Esophagus squamous epithelium (tissue), 5 donors: ENCODE results near the gene SPTY2D1. TPM values are rescaled to one million over a fixed set of nuclear protein-coding genes. Genes with fewer than 3 reads are reported as not detected.

ENCODE experiments used
- DNase-seq: peaks from one replicate; lab custom pipeline; 2025; lab: John Stamatoyannopoulos, UW
- H3K27ac ChIP-seq, 4 donors: fragments of 200-600 bp; sonication (generic); one replicate each; pipeline ENCODE4 v1.5.1; 2016 to 2019; ENCODE audit warnings: mild to moderate bottlenecking in 1 of 4
- H3K27me3 ChIP-seq, 4 donors: fragments of 200-600 bp; sonication (generic); 1 replicate in 3 of 4; 2 replicates in 1 of 4; pipeline versions ENCODE4 v1.5.1 to v1.6.0; 2017 to 2021; ENCODE audit warnings: antibody characterized with exemption in 1 of 4
- H3K36me3 ChIP-seq, 3 donors: fragments of 200-600 bp; sonication (generic); one replicate each; pipeline ENCODE4 v1.5.1; 2016 to 2019
- H3K4me1 ChIP-seq, 3 donors: fragments of 200-600 bp; sonication (generic); one replicate each; pipeline ENCODE4 v1.5.1; 2017 to 2019
- H3K4me3 ChIP-seq, 4 donors: fragments of 200-600 bp; sonication (generic); 1 replicate in 3 of 4; 2 replicates in 1 of 4; pipeline ENCODE4 v1.5.1; 2016 to 2019; ENCODE audit warnings: mild to moderate bottlenecking in 2 of 4, moderate library complexity in 1 of 4
- H3K9me3 ChIP-seq, 3 donors: fragments of 200-600 bp; sonication (generic); one replicate each; pipeline ENCODE4 v1.5.1; 2016 to 2019
- POLR2A ChIP-seq, 4 donors: fragments of 450-650 bp; IDR thresholded peaks; one replicate each; pipeline ENCODE4 v1.6.1; 2017; ENCODE audit warnings: antibody characterized with exemption in 4 of 4, mild to moderate bottlenecking in 4 of 4, moderate library complexity in 3 of 4
- WGBS, 2 donors: methylation state at CpG; one replicate each; pipeline ENCODE4 v1.1.5; 2018; 5-methylcytosine and 5-hydroxymethylcytosine counted together
- intact Hi-C: fragments of 100-400 bp; cut with DNase I; formaldehyde crosslinking; loops from one replicate; pipeline ENCODE4 v1.15.0; 2022
- total RNA-seq, 4 donors: library from RNA; depleted of rRNA; stranded (reverse); fragments of >200 nt; gene quantifications; one replicate each; pipeline ENCODE4 v1.1.0, GENCODE V29; 2016
- TF ChIP-seq, protein P1 (sequence below), 6 experiments: fragments of 450-650 bp in 4 of 6; fragments of 200-600 bp in 2 of 6; sonication (generic) in 2 of 6; IDR thresholded peaks; one replicate each; pipeline ENCODE4 v1.5.1; 2016 to 2019; ENCODE audit warnings: antibody characterized with exemption in 6 of 6, mild to moderate bottlenecking in 4 of 6, moderate library complexity in 4 of 6
- donor health status: DM: yes; HTN: yes; CAD: no.

SPTY2D1 gene
- total RNA-seq, 4 donors from 2014 or later: 16.6 to 30.9 (median 19.0) TPM

DNA sequence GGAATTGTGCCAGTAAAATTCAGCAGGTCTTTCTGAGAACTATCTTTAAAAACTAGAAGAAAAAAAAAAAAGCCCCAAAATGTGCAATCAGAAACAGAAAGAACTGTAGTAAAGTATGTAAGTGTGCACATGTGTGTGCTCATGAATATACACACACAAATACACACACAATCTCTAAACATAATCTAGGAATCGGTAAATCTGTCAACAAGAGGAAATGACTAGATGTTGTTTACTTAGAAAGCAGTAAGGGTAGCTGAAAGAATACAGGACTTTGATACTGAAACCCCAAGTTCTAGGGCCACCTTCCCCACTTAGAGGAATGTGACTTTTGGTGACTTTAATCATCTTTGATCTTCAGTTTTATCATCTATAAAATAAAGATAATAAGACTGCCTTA lies 58.8 kb downstream of the SPTY2D1 start:
- intact Hi-C loops: no loop called here
- TF ChIP-seq, protein P1, sequence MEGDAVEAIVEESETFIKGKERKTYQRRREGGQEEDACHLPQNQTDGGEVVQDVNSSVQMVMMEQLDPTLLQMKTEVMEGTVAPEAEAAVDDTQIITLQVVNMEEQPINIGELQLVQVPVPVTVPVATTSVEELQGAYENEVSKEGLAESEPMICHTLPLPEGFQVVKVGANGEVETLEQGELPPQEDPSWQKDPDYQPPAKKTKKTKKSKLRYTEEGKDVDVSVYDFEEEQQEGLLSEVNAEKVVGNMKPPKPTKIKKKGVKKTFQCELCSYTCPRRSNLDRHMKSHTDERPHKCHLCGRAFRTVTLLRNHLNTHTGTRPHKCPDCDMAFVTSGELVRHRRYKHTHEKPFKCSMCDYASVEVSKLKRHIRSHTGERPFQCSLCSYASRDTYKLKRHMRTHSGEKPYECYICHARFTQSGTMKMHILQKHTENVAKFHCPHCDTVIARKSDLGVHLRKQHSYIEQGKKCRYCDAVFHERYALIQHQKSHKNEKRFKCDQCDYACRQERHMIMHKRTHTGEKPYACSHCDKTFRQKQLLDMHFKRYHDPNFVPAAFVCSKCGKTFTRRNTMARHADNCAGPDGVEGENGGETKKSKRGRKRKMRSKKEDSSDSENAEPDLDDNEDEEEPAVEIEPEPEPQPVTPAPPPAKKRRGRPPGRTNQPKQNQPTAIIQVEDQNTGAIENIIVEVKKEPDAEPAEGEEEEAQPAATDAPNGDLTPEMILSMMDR (IDR thresholded peaks at IDR 0.05): no peak
- TF ChIP-seq POLR2A (IDR thresholded peaks at IDR 0.05): no peak
- Histone ChIP-seq H3K36me3 (peaks cover 0 to 82% (median 12%) of the 10 kb centered on the region in 3 donors), H3K27ac (no peak overlapping the region), H3K4me1 (peaks cover 0 to 6% (median 0%) of the 10 kb centered on the region in 3 donors), H3K27me3 (no peaks in the 10 kb centered on the region), H3K9me3 (no peaks in the 10 kb centered on the region), H3K4me3 (no peak overlapping the region)
- WGBS, 2 donors: 55 to 76% methylated on average over 1 of the region's 1 CpG
- no peak for DNase-seq

DNA sequence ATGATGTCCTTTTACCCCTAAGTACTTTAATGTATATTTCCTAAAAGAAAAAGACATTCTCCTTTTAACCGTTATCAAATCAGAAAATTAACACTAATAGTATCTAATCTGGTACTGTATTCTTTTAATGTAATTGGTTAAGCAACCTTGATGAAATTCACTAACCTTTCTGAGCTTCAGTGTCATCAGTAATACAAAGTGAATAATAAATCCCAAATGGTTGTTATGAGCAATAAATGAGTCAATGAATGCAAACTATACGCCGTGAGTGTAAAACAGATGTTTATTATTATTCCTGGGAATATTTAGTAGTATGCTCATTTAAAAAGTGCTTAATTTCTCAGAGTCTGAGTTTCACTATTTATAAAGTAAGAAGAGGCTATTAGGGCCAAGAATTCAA lies 67.1 kb downstream of the SPTY2D1 start:
- Histone ChIP-seq H3K27ac (no peak overlapping the region), H3K36me3 (peaks cover 0 to 93% (median 10%) of the 10 kb centered on the region in 3 donors), H3K27me3 (no peaks in the 10 kb centered on the region), H3K4me3 (no peak overlapping the region), H3K9me3 (no peaks in the 10 kb centered on the region), H3K4me1 (no peaks in the 10 kb centered on the region)
- intact Hi-C loops: no loop called here
- 74 to 76% methylated on average over 3 of the region's 3 CpGs for WGBS, 2 donors
- DNase-seq: no peak
- TF ChIP-seq, protein P1 (IDR thresholded peaks at IDR 0.05): no peak
- TF ChIP-seq POLR2A (IDR thresholded peaks at IDR 0.05): no peak

DNA sequence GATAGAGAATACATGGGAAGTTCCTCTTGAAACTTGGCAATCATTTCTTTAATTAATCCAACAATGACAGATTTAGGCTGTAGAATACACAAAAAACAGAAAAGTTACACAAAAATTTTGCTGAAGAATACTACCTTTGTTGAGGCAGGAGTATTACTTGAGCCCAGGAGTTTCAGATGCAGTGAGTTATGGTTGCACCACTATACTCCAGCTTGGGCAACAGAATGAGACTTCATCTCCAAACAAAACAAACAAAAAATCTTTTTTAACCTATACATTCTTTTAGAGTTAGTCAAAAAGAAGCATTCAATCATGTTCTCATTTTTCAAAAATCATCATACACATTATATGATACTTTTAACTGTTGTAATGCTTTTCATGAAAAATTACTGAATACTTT lies 67.7 kb downstream of the SPTY2D1 start:
- H3K4me1 ChIP-seq: no peaks in the 10 kb centered on the region
- DNase-seq: no peak
- no peaks in the 10 kb centered on the region for H3K27me3 ChIP-seq
- no peak overlapping the region for H3K4me3 ChIP-seq
- no peak for TF ChIP-seq POLR2A (IDR thresholded peaks at IDR 0.05)
- TF ChIP-seq, protein P1 (IDR thresholded peaks at IDR 0.05): no peak
- H3K27ac ChIP-seq: no peak overlapping the region
- no peaks in the 10 kb centered on the region for H3K9me3 ChIP-seq
- intact Hi-C loops: no loop called here
- H3K36me3 ChIP-seq: peaks cover 0 to 93% (median 10%) of the 10 kb centered on the region in 3 donors

DNA sequence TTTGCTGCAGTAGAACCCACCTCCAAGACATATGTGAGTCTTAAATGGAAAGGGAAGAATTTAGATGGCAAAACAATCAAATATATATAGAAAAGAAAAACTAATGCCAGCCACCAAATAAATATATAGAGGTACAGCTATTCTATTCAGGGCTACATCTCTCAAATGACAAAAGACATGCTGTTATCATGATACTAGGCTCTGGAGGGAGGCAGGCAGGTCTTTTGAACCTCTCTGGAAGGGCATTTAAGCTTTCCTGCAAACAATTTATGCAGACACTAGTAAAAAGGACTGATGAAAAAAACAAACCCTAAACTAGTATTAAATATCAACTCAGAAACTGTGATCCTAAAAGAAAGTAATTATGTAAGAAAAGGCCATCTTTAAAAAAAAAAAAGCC lies 70.0 kb downstream of the SPTY2D1 start:
- Histone ChIP-seq H3K36me3 (peaks cover 0 to 95% (median 10%) of the 10 kb centered on the region in 3 donors), H3K27ac (no peak overlapping the region), H3K4me1 (no peaks in the 10 kb centered on the region), H3K27me3 (no peaks in the 10 kb centered on the region), H3K4me3 (no peak overlapping the region), H3K9me3 (no peaks in the 10 kb centered on the region)
- TF ChIP-seq, protein P1 (IDR thresholded peaks at IDR 0.05): no peak
- no peak for TF ChIP-seq POLR2A (IDR thresholded peaks at IDR 0.05)
- intact Hi-C loops: no loop called here
- no peak for DNase-seq

DNA sequence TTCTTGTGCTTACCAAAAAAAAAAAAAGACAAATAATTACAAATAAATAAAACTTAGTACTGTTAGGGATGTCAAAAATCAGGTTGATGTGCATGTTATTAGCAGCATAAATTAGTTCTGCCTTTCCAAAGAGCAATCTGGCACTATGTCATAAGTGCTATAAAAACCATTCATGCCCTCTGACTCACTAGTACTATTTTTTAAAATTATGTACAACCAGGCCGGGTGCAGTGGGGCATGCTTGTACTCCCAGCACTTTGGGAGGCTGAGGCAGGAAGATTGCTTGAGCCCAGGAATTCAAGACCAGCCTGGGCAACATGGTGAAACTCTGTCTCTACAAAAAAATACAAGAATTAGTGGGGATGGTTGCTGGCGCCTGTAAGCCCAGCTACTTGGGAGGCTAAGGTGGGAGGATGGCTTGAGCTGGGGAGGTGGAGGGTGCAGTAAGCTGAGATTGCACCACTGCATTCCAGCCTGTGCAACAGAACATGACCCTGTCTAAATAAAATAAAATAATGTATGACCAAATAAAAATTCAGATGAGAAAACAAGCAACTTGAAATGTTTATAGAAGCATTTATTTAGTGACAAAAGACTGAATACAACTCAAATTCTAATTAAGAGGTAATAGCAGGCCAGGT lies 70.9 kb downstream of the SPTY2D1 start:
- intact Hi-C loops: no loop called here
- TF ChIP-seq, protein P1 (IDR thresholded peaks at IDR 0.05): no peak
- TF ChIP-seq POLR2A (IDR thresholded peaks at IDR 0.05): no peak
- Histone ChIP-seq H3K4me1 (no peaks in the 10 kb centered on the region), H3K27ac (no peak overlapping the region), H3K36me3 (peaks cover 0 to 98% (median 10%) of the 10 kb centered on the region in 3 donors), H3K4me3 (no peak overlapping the region), H3K27me3 (no peaks in the 10 kb centered on the region), H3K9me3 (no peaks in the 10 kb centered on the region)
- 70 to 75% methylated on average over 2 of the region's 2 CpGs for WGBS, 2 donors
- DNase-seq: no peak

Other genes with a start within 250 kb of the SPTY2D1 start
- 1,000 to 10,000 TPM in 1 of 4 donors, 100 to 1,000 TPM in 3; 515 to 1,072 (median 673) TPM for gene LDHA, start 239.8 kb downstream of the SPTY2D1 start, total RNA-seq
- gene LDHC, start 222.0 kb downstream of the SPTY2D1 start, total RNA-seq: not detected
- not detected for gene LDHAL6A, start 178.5 kb downstream of the SPTY2D1 start, total RNA-seq
- gene TSG101, start 107.4 kb downstream of the SPTY2D1 start, total RNA-seq: 100 to 1,000 TPM in 2 of 4 donors, 10 to 100 TPM in 2; 76.5 to 114 (median 89.2) TPM
- gene UEVLD, start 45.6 kb downstream of the SPTY2D1 start, total RNA-seq: 10 to 100 TPM; 15.4 to 33.2 (median 21.1) TPM
- gene MISFA, start 34.6 kb downstream of the SPTY2D1 start, total RNA-seq: 1 to 10 TPM in 2 of 4 donors, not detected in 2; 1.4 to 2.5 TPM
- gene TMEM86A, start 64.4 kb upstream of the SPTY2D1 start, total RNA-seq: 1 to 10 TPM in 3 of 4 donors, under 1 TPM in 1; 0.97 to 4.8 (median 1.5) TPM
- under 1 TPM in 1 of 4 donors, not detected in 3; under 0.01 TPM for gene IGSF22, start 91.8 kb upstream of the SPTY2D1 start, total RNA-seq
- under 1 TPM; 0.18 to 0.95 (median 0.58) TPM for gene PTPN5, start 157.5 kb upstream of the SPTY2D1 start, total RNA-seq